Measurements from ENCODE around the gene ACOT2. TPM values are rescaled to one million over a fixed set of nuclear protein-coding genes. Genes with fewer than 3 reads are reported as not detected.

ACOT2 gene
- total and polyA plus RNA-seq, 4 donors, result 22.4 to 61.9 (median 31.6) TPM

- no peak for ATAC-seq (ENCODE audit: insufficient read depth, low FRiP score)
- WGBS, 2 donors, result 89 to 92% methylated on average over 3 of the region's 3 CpGs
- no peaks in the 10 kb centered on the region for H3K9me3 ChIP-seq (ENCODE audit: control insufficient read depth in 4 of 4, insufficient read depth in 3 of 4, low read length in 3 of 4)
Measured at GRCh38 chr14:73602994-73603393, 34.0 kb downstream of the ACOT2 start.

GRCh38 chr14:73606271-73606670 is 37.3 kb downstream of the ACOT2 start:
- H3K9ac ChIP-seq (ENCODE audit: insufficient read depth in 1 of 2, low read length in 2 of 2), result no peak overlapping the region
- no peak for TF ChIP-seq CTCF (IDR thresholded peaks at IDR 0.05; ENCODE audit: control extremely low read depth, extremely low read depth)
- no peaks in the 10 kb centered on the region for H3K27me3 ChIP-seq (ENCODE audit: control insufficient read depth in 3 of 3, insufficient read depth in 3 of 3, low read length in 2 of 3)
- H3K27ac ChIP-seq (ENCODE audit: low read depth in 1 of 2, low read length in 1 of 2), result no peak overlapping the region
- H3K4me1 ChIP-seq (ENCODE audit: control insufficient read depth in 5 of 5, insufficient read depth in 5 of 5, low read length in 5 of 5), result no peaks in the 10 kb centered on the region
- H3K9me3 ChIP-seq (ENCODE audit: control insufficient read depth in 4 of 4, insufficient read depth in 3 of 4, low read length in 3 of 4), result no peaks in the 10 kb centered on the region
- no peaks in the 10 kb centered on the region for H3K36me3 ChIP-seq (ENCODE audit: control insufficient read depth in 4 of 4, insufficient read depth in 4 of 4, low read length in 4 of 4)
- ATAC-seq (ENCODE audit: insufficient read depth, low FRiP score) (no peak), DNase-seq (no peak)
- H3K4me3 ChIP-seq, result no peak overlapping the region
- WGBS, 2 donors, result 91 to 96% methylated on average over 3 of the region's 3 CpGs

More at GRCh38 chr14:73602994-73603393, 34.0 kb downstream of the ACOT2 start:
- no peak overlapping the region for H3K27ac ChIP-seq (ENCODE audit: low read depth in 1 of 2, low read length in 1 of 2)
- no peak for DNase-seq
- H3K4me1 ChIP-seq (ENCODE audit: control insufficient read depth in 5 of 5, insufficient read depth in 5 of 5, low read length in 5 of 5), result no peaks in the 10 kb centered on the region
- no peak for TF ChIP-seq CTCF (IDR thresholded peaks at IDR 0.05; ENCODE audit: control extremely low read depth, extremely low read depth)
- H3K9ac ChIP-seq (ENCODE audit: insufficient read depth in 1 of 2, low read length in 2 of 2), result no peak overlapping the region
- no peak overlapping the region for H3K4me3 ChIP-seq
- H3K27me3 ChIP-seq (ENCODE audit: control insufficient read depth in 3 of 3, insufficient read depth in 3 of 3, low read length in 2 of 3), result no peaks in the 10 kb centered on the region
- H3K36me3 ChIP-seq (ENCODE audit: control insufficient read depth in 4 of 4, insufficient read depth in 4 of 4, low read length in 4 of 4), result no peaks in the 10 kb centered on the region

GRCh38 chr14:73607241-73607640 is 38.2 kb downstream of the ACOT2 start:
- DNase-seq, result no peak
- Histone ChIP-seq H3K4me1 (ENCODE audit: control insufficient read depth in 5 of 5, insufficient read depth in 5 of 5, low read length in 5 of 5) (no peaks in the 10 kb centered on the region), H3K9me3 (ENCODE audit: control insufficient read depth in 4 of 4, insufficient read depth in 3 of 4, low read length in 3 of 4) (no peaks in the 10 kb centered on the region), H3K27me3 (ENCODE audit: control insufficient read depth in 3 of 3, insufficient read depth in 3 of 3, low read length in 2 of 3) (no peaks in the 10 kb centered on the region), H3K27ac (ENCODE audit: low read depth in 1 of 2, low read length in 1 of 2) (no peak overlapping the region), H3K4me3 (no peak overlapping the region), H3K36me3 (ENCODE audit: control insufficient read depth in 4 of 4, insufficient read depth in 4 of 4, low read length in 4 of 4) (no peaks in the 10 kb centered on the region), H3K9ac (ENCODE audit: insufficient read depth in 1 of 2, low read length in 2 of 2) (no peak overlapping the region)
- 92 to 96% methylated on average over 1 of the region's 1 CpG for WGBS, 2 donors
- ATAC-seq (ENCODE audit: insufficient read depth, low FRiP score), result no peak
- TF ChIP-seq CTCF (IDR thresholded peaks at IDR 0.05; ENCODE audit: control extremely low read depth, extremely low read depth), result no peak

GRCh38 chr14:73610687-73611086 is 41.7 kb downstream of the ACOT2 start:
- Histone ChIP-seq H3K4me1 (ENCODE audit: control insufficient read depth in 5 of 5, insufficient read depth in 5 of 5, low read length in 5 of 5) (peaks cover 0 to 2% (median 0%) of the 10 kb centered on the region in 5 donors), H3K9ac (ENCODE audit: insufficient read depth in 1 of 2, low read length in 2 of 2) (no peak overlapping the region), H3K9me3 (ENCODE audit: control insufficient read depth in 4 of 4, insufficient read depth in 3 of 4, low read length in 3 of 4) (no peaks in the 10 kb centered on the region), H3K27ac (ENCODE audit: low read depth in 1 of 2, low read length in 1 of 2) (no peak overlapping the region), H3K4me3 (no peak overlapping the region), H3K27me3 (ENCODE audit: control insufficient read depth in 3 of 3, insufficient read depth in 3 of 3, low read length in 2 of 3) (no peaks in the 10 kb centered on the region), H3K36me3 (ENCODE audit: control insufficient read depth in 4 of 4, insufficient read depth in 4 of 4, low read length in 4 of 4) (no peaks in the 10 kb centered on the region)
- ATAC-seq (ENCODE audit: insufficient read depth, low FRiP score), result no peak
- peak in 2 of 3 donors; percentile 22 to 44 for DNase-seq
- no peak for TF ChIP-seq CTCF (IDR thresholded peaks at IDR 0.05; ENCODE audit: control extremely low read depth, extremely low read depth)
- WGBS, 2 donors, result 33 to 57% methylated on average over 2 of the region's 2 CpGs

Data from lung (tissue), 12 donors.